IMR-90 (cell line): Measurements from ENCODE around the gene MB21D2. TPM values are rescaled to one million over a fixed set of nuclear protein-coding genes. Genes with fewer than 3 reads are reported as not detected.

ENCODE experiments used
- ATAC-seq: fragments of 200-7000 bp; cut with Tn5 transposase; 2 replicates; pipeline ENCODE4 v1.9.1; 2020; ENCODE audit warnings: low read depth, mild to moderate bottlenecking, moderate library complexity
- BruUV-seq: library from RNA; stranded (reverse); fragments of 400-500 nt; replicated peaks from 2 replicates; lab custom pipeline; 2021; lab: Mats Ljungman, UMichigan
- CTCF ChIA-PET: fragments of 300-600 bp; formaldehyde crosslinking; extraction: SDS; loops from one replicate; lab custom pipeline; 2021; ENCODE audit warnings: antibody characterized with exemption; lab: Yijun Ruan, JAX
- POLR2A ChIA-PET: fragments of 300-600 bp; sonication (Branson Sonifier 250); formaldehyde crosslinking; loops from one replicate; lab custom pipeline; 2022; ENCODE audit warnings: antibody characterized with exemption; ENCODE audit not compliant: unreplicated experiment; lab: Charles Lee
- DNase-seq: peaks from one replicate; pipeline ENCODE4 v3.0.0; 2013
- H2AFZ ChIP-seq: replicated peaks from 2 replicates; pipeline ENCODE3; 2013; ENCODE audit warnings: low read length, mild to moderate bottlenecking; ENCODE audit not compliant: poor library complexity
- H2AK5ac ChIP-seq: 2 replicates; pipeline ENCODE4 v1.6.1; 2013; ENCODE audit warnings: low read depth, low read length, inconsistent platforms
- H2AK9ac ChIP-seq: replicated peaks from 2 replicates; pipeline ENCODE3; 2013; ENCODE audit warnings: mild to moderate bottlenecking, low read depth, low read length, moderate library complexity; ENCODE audit not compliant: poor library complexity
- H2BK120ac ChIP-seq: 2 replicates; pipeline ENCODE4 v1.6.1; 2013; ENCODE audit warnings: low read depth, low read length, inconsistent platforms
- H2BK15ac ChIP-seq: 3 replicates; pipeline ENCODE4 v1.6.1; 2013; ENCODE audit warnings: low read depth, low read length, inconsistent platforms
- H2BK20ac ChIP-seq: 2 replicates; pipeline ENCODE4 v1.6.1; 2013; ENCODE audit warnings: low read depth, mild to moderate bottlenecking, inconsistent platforms, low read length, moderate library complexity
- H2BK5ac ChIP-seq: 2 replicates; pipeline ENCODE4 v1.6.1; 2013; ENCODE audit warnings: mild to moderate bottlenecking, low read depth, low read length, inconsistent platforms; ENCODE audit not compliant: poor library complexity, severe bottlenecking
- H3K14ac ChIP-seq: replicated peaks from 2 replicates; pipeline ENCODE4 v1.6.1; 2013; ENCODE audit warnings: low read depth, low read length, inconsistent platforms
- H3K18ac ChIP-seq: 2 replicates; pipeline ENCODE4 v1.6.1; 2013; ENCODE audit warnings: low read depth, low read length, control low read depth
- H3K23ac ChIP-seq: 2 replicates; pipeline ENCODE4 v1.6.1; 2013; ENCODE audit warnings: low read depth, low read length, inconsistent platforms
- H3K27ac ChIP-seq: 2 replicates; pipeline ENCODE4 v1.5.1; 2013; ENCODE audit warnings: mild to moderate bottlenecking, control low read depth, low read length; ENCODE audit not compliant: insufficient read depth
- H3K27me3 ChIP-seq: 2 replicates; pipeline ENCODE4 v1.6.1; 2013; ENCODE audit warnings: low read length; ENCODE audit not compliant: control insufficient read depth, insufficient read depth
- H3K36me3 ChIP-seq: 2 replicates; pipeline ENCODE4 v1.6.1; 2013; ENCODE audit warnings: low read length, mixed read lengths; ENCODE audit not compliant: control insufficient read depth, insufficient read depth
- H3K4ac ChIP-seq: 2 replicates; pipeline ENCODE4 v1.6.1; 2013; ENCODE audit warnings: low read depth, low read length, inconsistent platforms
- H3K4me1 ChIP-seq: 2 replicates; pipeline ENCODE4 v1.6.1; 2013; ENCODE audit warnings: low read length, mixed read lengths; ENCODE audit not compliant: control insufficient read depth, insufficient read depth
- H3K4me2 ChIP-seq: 2 replicates; pipeline ENCODE4 v1.6.1; 2013; ENCODE audit warnings: low read depth, mild to moderate bottlenecking, control low read depth, low read length, moderate library complexity
- H3K4me3 ChIP-seq: 2 replicates; pipeline ENCODE4 v1.5.1; 2013; ENCODE audit warnings: low read depth, mild to moderate bottlenecking, control low read depth, low read length, moderate library complexity; ENCODE audit not compliant: insufficient read depth
- H3K56ac ChIP-seq: 2 replicates; pipeline ENCODE4 v1.6.1; 2013; ENCODE audit warnings: low read length, inconsistent platforms; ENCODE audit not compliant: insufficient read depth; ENCODE audit errors: extremely low read depth
- H3K79me1 ChIP-seq, 2 experiments: 2 replicates each; pipeline ENCODE4 v1.6.1; 2013; ENCODE audit warnings: low read length in 2 of 2, inconsistent platforms in 1 of 2, low read depth in 1 of 2
- H3K9ac ChIP-seq: 2 replicates; pipeline ENCODE4 v1.6.1; 2013; ENCODE audit warnings: low read depth, low read length, control low read depth
- H3K9me1 ChIP-seq: 2 replicates; pipeline ENCODE4 v1.6.1; 2013; ENCODE audit warnings: low read length, inconsistent platforms; ENCODE audit not compliant: insufficient read depth
- H3K9me3 ChIP-seq: 2 replicates; pipeline ENCODE4 v1.6.1; 2013; ENCODE audit warnings: low read length; ENCODE audit not compliant: control insufficient read depth, insufficient read depth
- H4K20me1 ChIP-seq: 2 replicates; pipeline ENCODE4 v1.6.1; 2013; ENCODE audit warnings: low read length, inconsistent platforms; ENCODE audit not compliant: insufficient read depth
- H4K5ac ChIP-seq: 2 replicates; pipeline ENCODE4 v1.6.1; 2013; ENCODE audit warnings: mild to moderate bottlenecking, low read depth, low read length, control low read depth
- H4K8ac ChIP-seq, 2 experiments: 2 replicates each; pipeline ENCODE4 v1.6.1; 2013; ENCODE audit warnings: low read depth in 2 of 2, low read length in 2 of 2, control low read depth in 1 of 2, inconsistent platforms in 1 of 2
- H4K91ac ChIP-seq: 2 replicates; pipeline ENCODE4 v1.6.1; 2013; ENCODE audit warnings: low read depth, low read length, inconsistent platforms; ENCODE audit not compliant: insufficient read depth
- CEBPB ChIP-seq: IDR thresholded peaks from 2 replicates; pipeline ENCODE4 v1.6.1; 2012; ENCODE audit warnings: low read depth, low read length, improper control_type of control experiment
- CHD1 ChIP-seq: IDR thresholded peaks from 2 replicates; pipeline ENCODE4 v1.6.1; 2012; ENCODE audit warnings: low read depth, low read length, improper control_type of control experiment
- RFX5 ChIP-seq: IDR thresholded peaks from 2 replicates; pipeline ENCODE4 v1.8.0; 2012; ENCODE audit warnings: low read depth, mild to moderate bottlenecking, low read length, moderate library complexity
- WGBS, 2 experiments: methylation state at CpG; one replicate each; pipeline versions ENCODE4 v1.1.5 to v1.1.7; 2013; ENCODE audit warnings: missing lambda C conversion rate in 2 of 2; ENCODE audit not compliant: insufficient read length in 1 of 2; ENCODE audit errors: extremely low coverage in 2 of 2; 5-methylcytosine and 5-hydroxymethylcytosine counted together
- dilution Hi-C: fragments of 300-500 bp; cut with HindIII; formaldehyde crosslinking; loops from one replicate; pipeline ENCODE4 v1.14.3; 2018; ENCODE audit warnings: low sequenced_read_pairs; ENCODE audit not compliant: unreplicated experiment
- in situ Hi-C: fragments of 300-500 bp; cut with MboI; formaldehyde crosslinking; loops from 3 replicates; pipeline ENCODE4 v1.14.3; 2019; ENCODE audit warnings: low sequenced_read_pairs, inconsistent platforms, mixed read lengths
- intact Hi-C: fragments of 100-400 bp; cut with micrococcal nuclease; formaldehyde crosslinking; loops from 2 replicates; pipeline ENCODE4 v1.10.0; 2022
- polyA plus RNA-seq, 3 experiments: library from polyadenylated mRNA; depleted of rRNA; stranded (reverse); fragments of >200 nt; gene quantifications; 2 replicates each; pipeline ENCODE4 v1.2.3, GENCODE V29; 2012; ENCODE audit warnings: low replicate concordance in 1 of 3
- total RNA-seq: library from RNA; depleted of rRNA; stranded (reverse); fragments of >200 nt; gene quantifications from 2 replicates; pipeline ENCODE4 v1.2.3, GENCODE V29; 2012

MB21D2 gene
- total and polyA plus RNA-seq, 2 of the 4 experiments (the other 2 are of a cell fraction), result 13.6 to 44.8 TPM

DNA sequence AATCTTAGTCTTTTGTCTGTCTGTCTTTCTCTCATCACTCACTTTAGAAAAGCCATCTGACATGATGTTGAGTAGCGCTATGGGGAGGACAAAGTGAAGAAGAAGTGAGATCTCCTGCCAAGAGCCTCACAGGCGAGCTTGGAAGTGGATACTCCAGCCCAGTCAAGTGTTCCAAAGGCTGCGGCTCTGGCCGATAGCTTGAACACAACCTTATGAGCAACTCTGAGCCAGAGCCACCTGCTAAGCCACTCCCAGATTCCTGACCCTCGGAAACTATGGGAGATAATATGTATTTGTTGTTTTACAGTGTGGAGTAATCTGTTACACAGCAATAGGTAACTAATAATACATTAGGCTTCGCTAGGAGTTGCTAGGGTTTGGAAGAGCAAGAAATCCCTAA lies 76.2 kb downstream of the MB21D2 start:
- BruUV-seq, result no TSS peak

More for the DNA sequence above, 76.2 kb downstream of the MB21D2 start:
- POLR2A ChIA-PET, result no interaction called here
- Histone ChIP-seq H4K91ac (no peak overlapping the region), H2AK9ac (no peak overlapping the region), H3K9me3 (no peaks in the 10 kb centered on the region), H3K27ac (no peak overlapping the region), H2BK5ac (no peak overlapping the region), H3K36me3 (no peaks in the 10 kb centered on the region), H3K4ac (no peak overlapping the region), H3K23ac (no peak overlapping the region), H3K4me1 (peaks cover 14% of the 10 kb centered on the region), H3K27me3 (no peaks in the 10 kb centered on the region), H2BK15ac (no peak overlapping the region), H2BK120ac (no peak overlapping the region), H2AFZ (no peak overlapping the region), H2AK5ac (no peak overlapping the region), H3K4me2 (no peak overlapping the region), H4K20me1 (peaks cover 24% of the 10 kb centered on the region; the same call in 1 of the 2 replicates), H3K79me1 (peaks cover 47 to 79% of the 10 kb centered on the region in 2 experiments), H3K56ac (no peak overlapping the region), H3K18ac (no peak overlapping the region), H4K8ac (no peak overlapping the region), H3K9me1 (peaks cover 18% of the 10 kb centered on the region), H2BK20ac (no peak overlapping the region), H4K5ac (no peak overlapping the region), H3K9ac (no peak overlapping the region), H3K4me3 (no peak overlapping the region), H3K14ac (no peak overlapping the region)
- dilution Hi-C loops, result no loop called here
- no peak for DNase-seq
- WGBS, 2 experiments, result no CpG with 5 or more reads among the region's 6 CpGs
- ATAC-seq, result no peak
- CTCF ChIA-PET, result interaction anchor here (1.6 kb wide), 1 partner anchor 74 kb away, joined by 4 read pairs; no protein-coding TSS in a partner anchor
- TF ChIP-seq CHD1, result no peak
- no peak for TF ChIP-seq CEBPB
- TF ChIP-seq RFX5, result no peak
- intact Hi-C loops, result no loop called here
- in situ Hi-C loops, result no loop called here
